IMR-90 (cell line): ENCODE data around the gene FEM1B. TPM values are rescaled to one million over a fixed set of nuclear protein-coding genes. Genes with fewer than 3 reads are reported as not detected.
A peak's percentile ranks its signal among the peaks of the same experiment; 100 is the strongest.

Source experiments
- ATAC-seq: fragments of 200-7000 bp; cut with Tn5 transposase; 2 replicates; pipeline ENCODE4 v1.9.1; 2020; ENCODE audit warnings: low read depth, mild to moderate bottlenecking, moderate library complexity
- BruUV-seq: library from RNA; stranded (reverse); fragments of 400-500 nt; replicated peaks from 2 replicates; lab custom pipeline; 2021; lab: Mats Ljungman, UMichigan
- CTCF ChIA-PET: fragments of 300-600 bp; formaldehyde crosslinking; extraction: SDS; loops from one replicate; lab custom pipeline; 2021; ENCODE audit warnings: antibody characterized with exemption; lab: Yijun Ruan, JAX
- POLR2A ChIA-PET: fragments of 300-600 bp; sonication (Branson Sonifier 250); formaldehyde crosslinking; loops from one replicate; lab custom pipeline; 2022; ENCODE audit warnings: antibody characterized with exemption; ENCODE audit not compliant: unreplicated experiment; lab: Charles Lee
- DNase-seq: peaks from one replicate; pipeline ENCODE4 v3.0.0; 2013
- H2AFZ ChIP-seq: replicated peaks from 2 replicates; pipeline ENCODE3; 2013; ENCODE audit warnings: low read length, mild to moderate bottlenecking; ENCODE audit not compliant: poor library complexity
- H2AK5ac ChIP-seq: 2 replicates; pipeline ENCODE4 v1.6.1; 2013; ENCODE audit warnings: low read depth, low read length, inconsistent platforms
- H2AK9ac ChIP-seq: replicated peaks from 2 replicates; pipeline ENCODE3; 2013; ENCODE audit warnings: mild to moderate bottlenecking, low read depth, low read length, moderate library complexity; ENCODE audit not compliant: poor library complexity
- H2BK120ac ChIP-seq: 2 replicates; pipeline ENCODE4 v1.6.1; 2013; ENCODE audit warnings: low read depth, low read length, inconsistent platforms
- H2BK15ac ChIP-seq: 3 replicates; pipeline ENCODE4 v1.6.1; 2013; ENCODE audit warnings: low read depth, low read length, inconsistent platforms
- H2BK20ac ChIP-seq: 2 replicates; pipeline ENCODE4 v1.6.1; 2013; ENCODE audit warnings: low read depth, mild to moderate bottlenecking, inconsistent platforms, low read length, moderate library complexity
- H2BK5ac ChIP-seq: 2 replicates; pipeline ENCODE4 v1.6.1; 2013; ENCODE audit warnings: mild to moderate bottlenecking, low read depth, low read length, inconsistent platforms; ENCODE audit not compliant: poor library complexity, severe bottlenecking
- H3K14ac ChIP-seq: replicated peaks from 2 replicates; pipeline ENCODE4 v1.6.1; 2013; ENCODE audit warnings: low read depth, low read length, inconsistent platforms
- H3K18ac ChIP-seq: 2 replicates; pipeline ENCODE4 v1.6.1; 2013; ENCODE audit warnings: low read depth, low read length, control low read depth
- H3K23ac ChIP-seq: 2 replicates; pipeline ENCODE4 v1.6.1; 2013; ENCODE audit warnings: low read depth, low read length, inconsistent platforms
- H3K27ac ChIP-seq: 2 replicates; pipeline ENCODE4 v1.5.1; 2013; ENCODE audit warnings: mild to moderate bottlenecking, control low read depth, low read length; ENCODE audit not compliant: insufficient read depth
- H3K27me3 ChIP-seq: 2 replicates; pipeline ENCODE4 v1.6.1; 2013; ENCODE audit warnings: low read length; ENCODE audit not compliant: control insufficient read depth, insufficient read depth
- H3K36me3 ChIP-seq: 2 replicates; pipeline ENCODE4 v1.6.1; 2013; ENCODE audit warnings: low read length, mixed read lengths; ENCODE audit not compliant: control insufficient read depth, insufficient read depth
- H3K4ac ChIP-seq: 2 replicates; pipeline ENCODE4 v1.6.1; 2013; ENCODE audit warnings: low read depth, low read length, inconsistent platforms
- H3K4me1 ChIP-seq: 2 replicates; pipeline ENCODE4 v1.6.1; 2013; ENCODE audit warnings: low read length, mixed read lengths; ENCODE audit not compliant: control insufficient read depth, insufficient read depth
- H3K4me2 ChIP-seq: 2 replicates; pipeline ENCODE4 v1.6.1; 2013; ENCODE audit warnings: low read depth, mild to moderate bottlenecking, control low read depth, low read length, moderate library complexity
- H3K4me3 ChIP-seq: 2 replicates; pipeline ENCODE4 v1.5.1; 2013; ENCODE audit warnings: low read depth, mild to moderate bottlenecking, control low read depth, low read length, moderate library complexity; ENCODE audit not compliant: insufficient read depth
- H3K56ac ChIP-seq: 2 replicates; pipeline ENCODE4 v1.6.1; 2013; ENCODE audit warnings: low read length, inconsistent platforms; ENCODE audit not compliant: insufficient read depth; ENCODE audit errors: extremely low read depth
- H3K79me1 ChIP-seq, 2 experiments: 2 replicates each; pipeline ENCODE4 v1.6.1; 2013; ENCODE audit warnings: low read length in 2 of 2, inconsistent platforms in 1 of 2, low read depth in 1 of 2
- H3K9ac ChIP-seq: 2 replicates; pipeline ENCODE4 v1.6.1; 2013; ENCODE audit warnings: low read depth, low read length, control low read depth
- H3K9me1 ChIP-seq: 2 replicates; pipeline ENCODE4 v1.6.1; 2013; ENCODE audit warnings: low read length, inconsistent platforms; ENCODE audit not compliant: insufficient read depth
- H3K9me3 ChIP-seq: 2 replicates; pipeline ENCODE4 v1.6.1; 2013; ENCODE audit warnings: low read length; ENCODE audit not compliant: control insufficient read depth, insufficient read depth
- H4K20me1 ChIP-seq: 2 replicates; pipeline ENCODE4 v1.6.1; 2013; ENCODE audit warnings: low read length, inconsistent platforms; ENCODE audit not compliant: insufficient read depth
- H4K5ac ChIP-seq: 2 replicates; pipeline ENCODE4 v1.6.1; 2013; ENCODE audit warnings: mild to moderate bottlenecking, low read depth, low read length, control low read depth
- H4K8ac ChIP-seq, 2 experiments: 2 replicates each; pipeline ENCODE4 v1.6.1; 2013; ENCODE audit warnings: low read depth in 2 of 2, low read length in 2 of 2, control low read depth in 1 of 2, inconsistent platforms in 1 of 2
- H4K91ac ChIP-seq: 2 replicates; pipeline ENCODE4 v1.6.1; 2013; ENCODE audit warnings: low read depth, low read length, inconsistent platforms; ENCODE audit not compliant: insufficient read depth
- BHLHE40 ChIP-seq: fragments of 150-350 bp; IDR thresholded peaks from 2 replicates; pipeline ENCODE4 v1.6.1; 2016; ENCODE audit warnings: mild to moderate bottlenecking, low read depth, low read length
- CEBPB ChIP-seq: IDR thresholded peaks from 2 replicates; pipeline ENCODE4 v1.6.1; 2012; ENCODE audit warnings: low read depth, low read length, improper control_type of control experiment
- CHD1 ChIP-seq: IDR thresholded peaks from 2 replicates; pipeline ENCODE4 v1.6.1; 2012; ENCODE audit warnings: low read depth, low read length, improper control_type of control experiment
- CTCF ChIP-seq: conservative IDR thresholded peaks from 2 replicates; pipeline ENCODE4 v1.5.1; 2012; ENCODE audit warnings: mild to moderate bottlenecking, low read depth, low read length, improper control_type of control experiment
- MAFK ChIP-seq: IDR thresholded peaks from 2 replicates; pipeline ENCODE4 v1.6.1; 2012; ENCODE audit warnings: low read depth, low read length, improper control_type of control experiment
- RCOR1 ChIP-seq: IDR thresholded peaks from 2 replicates; pipeline ENCODE4 v1.6.1; 2012; ENCODE audit warnings: mild to moderate bottlenecking, low read length, improper control_type of control experiment; ENCODE audit not compliant: insufficient replicate concordance
- RFX5 ChIP-seq: IDR thresholded peaks from 2 replicates; pipeline ENCODE4 v1.8.0; 2012; ENCODE audit warnings: low read depth, mild to moderate bottlenecking, low read length, moderate library complexity
- WGBS, 2 experiments: methylation state at CpG; one replicate each; pipeline versions ENCODE4 v1.1.5 to v1.1.7; 2013; ENCODE audit warnings: missing lambda C conversion rate in 2 of 2; ENCODE audit not compliant: insufficient read length in 1 of 2; ENCODE audit errors: extremely low coverage in 2 of 2; 5-methylcytosine and 5-hydroxymethylcytosine counted together
- dilution Hi-C: fragments of 300-500 bp; cut with HindIII; formaldehyde crosslinking; loops from one replicate; pipeline ENCODE4 v1.14.3; 2018; ENCODE audit warnings: low sequenced_read_pairs; ENCODE audit not compliant: unreplicated experiment
- in situ Hi-C: fragments of 300-500 bp; cut with MboI; formaldehyde crosslinking; loops from 3 replicates; pipeline ENCODE4 v1.14.3; 2019; ENCODE audit warnings: low sequenced_read_pairs, inconsistent platforms, mixed read lengths
- intact Hi-C: fragments of 100-400 bp; cut with micrococcal nuclease; formaldehyde crosslinking; loops from 2 replicates; pipeline ENCODE4 v1.10.0; 2022
- polyA plus RNA-seq, 3 experiments: library from polyadenylated mRNA; depleted of rRNA; stranded (reverse); fragments of >200 nt; gene quantifications; 2 replicates each; pipeline ENCODE4 v1.2.3, GENCODE V29; 2012; ENCODE audit warnings: low replicate concordance in 1 of 3
- total RNA-seq: library from RNA; depleted of rRNA; stranded (reverse); fragments of >200 nt; gene quantifications from 2 replicates; pipeline ENCODE4 v1.2.3, GENCODE V29; 2012
- TF ChIP-seq, protein P1 (sequence below): fragments of 150-350 bp; IDR thresholded peaks from 2 replicates; pipeline ENCODE4 v1.6.1; 2016; ENCODE audit warnings: low read depth, mild to moderate bottlenecking, low read length, moderate library complexity, borderline replicate concordance
- TF ChIP-seq, protein P2 (sequence below): fragments of 150-350 bp; IDR thresholded peaks from 2 replicates; pipeline ENCODE4 v1.6.1; 2017; ENCODE audit warnings: mild to moderate bottlenecking, antibody characterized with exemption, low read length, low read depth

Gene FEM1B
- total and polyA plus RNA-seq, 2 of the 4 experiments (the other 2 are of a cell fraction), result 16.9 to 51.4 TPM

DNA sequence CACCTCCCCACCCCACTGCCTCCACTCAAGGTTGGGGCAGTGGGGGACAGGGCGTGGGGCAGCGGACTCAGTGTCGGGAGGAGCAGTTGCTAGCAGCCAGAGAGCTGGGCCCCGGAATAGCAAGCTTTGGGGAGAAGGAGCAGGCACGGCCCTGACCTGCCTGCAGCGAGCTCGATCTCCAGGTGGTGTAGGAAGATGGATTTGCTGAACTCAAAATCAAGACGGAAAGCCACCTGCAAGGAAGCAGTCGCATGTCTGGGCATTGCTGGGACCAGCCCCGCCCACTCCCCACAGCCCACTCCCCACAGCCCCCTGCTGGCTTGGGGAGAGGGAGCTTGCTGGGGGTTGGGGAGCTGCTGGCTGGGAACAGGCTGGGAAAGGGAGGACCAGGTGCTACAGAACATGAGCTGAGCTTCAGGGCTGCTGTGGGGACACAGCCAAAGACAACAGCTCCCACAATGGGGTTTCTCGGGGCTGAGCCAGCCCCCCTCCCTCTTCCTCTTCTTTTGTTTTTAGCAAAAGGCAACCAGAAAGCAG is 38.0 kb downstream of the FEM1B start:
- no peak overlapping the region for H4K8ac ChIP-seq
- no CpG with 5 or more reads among the region's 11 CpGs for WGBS, 2 experiments
- H3K4me1 ChIP-seq, result peaks cover 4% of the 10 kb centered on the region
- no peak overlapping the region for H2BK5ac ChIP-seq
- no peaks in the 10 kb centered on the region for H3K27me3 ChIP-seq
- H3K9ac ChIP-seq, result no peak overlapping the region
- no peaks in the 10 kb centered on the region for H4K20me1 ChIP-seq
- ChIA-PET CTCF (no interaction called here), POLR2A (no interaction called here)
- H3K14ac ChIP-seq, result no peak overlapping the region
- in situ Hi-C loops (no loop called here), dilution Hi-C loops (no loop called here), intact Hi-C loops (no loop called here)
- H2BK15ac ChIP-seq, result no peak overlapping the region; the same call in 2 of the 3 replicates
- no peak overlapping the region for H2AK9ac ChIP-seq
- H3K9me1 ChIP-seq, result peaks cover 5% of the 10 kb centered on the region; the same call in 1 of the 2 replicates
- H3K9me3 ChIP-seq, result no peaks in the 10 kb centered on the region
- no peak overlapping the region for H4K91ac ChIP-seq
- no peaks in the 10 kb centered on the region for H3K79me1 ChIP-seq
- no peak overlapping the region for H3K4me3 ChIP-seq
- DNase-seq, result peak; percentile 12
- no peak overlapping the region for H2AFZ ChIP-seq
- no peak overlapping the region for H3K23ac ChIP-seq
- H2BK20ac ChIP-seq, result no peak overlapping the region
- no peak overlapping the region for H4K5ac ChIP-seq
- H3K56ac ChIP-seq, result no peak overlapping the region
- TF ChIP-seq CHD1 (no peak), RCOR1 (no peak), BHLHE40 (no peak), CTCF (no peak), RFX5 (no peak), MAFK (no peak), CEBPB (no peak)
- TF ChIP-seq, protein P1, sequence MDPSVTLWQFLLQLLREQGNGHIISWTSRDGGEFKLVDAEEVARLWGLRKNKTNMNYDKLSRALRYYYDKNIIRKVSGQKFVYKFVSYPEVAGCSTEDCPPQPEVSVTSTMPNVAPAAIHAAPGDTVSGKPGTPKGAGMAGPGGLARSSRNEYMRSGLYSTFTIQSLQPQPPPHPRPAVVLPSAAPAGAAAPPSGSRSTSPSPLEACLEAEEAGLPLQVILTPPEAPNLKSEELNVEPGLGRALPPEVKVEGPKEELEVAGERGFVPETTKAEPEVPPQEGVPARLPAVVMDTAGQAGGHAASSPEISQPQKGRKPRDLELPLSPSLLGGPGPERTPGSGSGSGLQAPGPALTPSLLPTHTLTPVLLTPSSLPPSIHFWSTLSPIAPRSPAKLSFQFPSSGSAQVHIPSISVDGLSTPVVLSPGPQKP, result no peak
- TF ChIP-seq, protein P2, sequence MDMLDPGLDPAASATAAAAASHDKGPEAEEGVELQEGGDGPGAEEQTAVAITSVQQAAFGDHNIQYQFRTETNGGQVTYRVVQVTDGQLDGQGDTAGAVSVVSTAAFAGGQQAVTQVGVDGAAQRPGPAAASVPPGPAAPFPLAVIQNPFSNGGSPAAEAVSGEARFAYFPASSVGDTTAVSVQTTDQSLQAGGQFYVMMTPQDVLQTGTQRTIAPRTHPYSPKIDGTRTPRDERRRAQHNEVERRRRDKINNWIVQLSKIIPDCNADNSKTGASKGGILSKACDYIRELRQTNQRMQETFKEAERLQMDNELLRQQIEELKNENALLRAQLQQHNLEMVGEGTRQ, result no peak
- no peak overlapping the region for H2BK120ac ChIP-seq
- H3K4ac ChIP-seq, result no peak overlapping the region
- no peak overlapping the region for H2AK5ac ChIP-seq
- ATAC-seq, result no peak
- H3K4me2 ChIP-seq, result no peak overlapping the region
- peaks cover 7% of the 10 kb centered on the region; the same call in 1 of the 2 replicates for H3K36me3 ChIP-seq
- no TSS peak for BruUV-seq
- H3K18ac ChIP-seq, result no peak overlapping the region
- no peak overlapping the region for H3K27ac ChIP-seq
